Activated gamma-delta T cell treated with anti-CD3 and anti-CD28 coated beads, Interleukin-2, amount 50 U/mL, for 16 hours (primary cell): ENCODE results near the gene BMI1.

Experiments
- DNase-seq: peaks from one replicate; pipeline ENCODE4 v3.0.0-alpha.2; 2020; ENCODE audit warnings: low read depth

BMI1 gene

DNA sequence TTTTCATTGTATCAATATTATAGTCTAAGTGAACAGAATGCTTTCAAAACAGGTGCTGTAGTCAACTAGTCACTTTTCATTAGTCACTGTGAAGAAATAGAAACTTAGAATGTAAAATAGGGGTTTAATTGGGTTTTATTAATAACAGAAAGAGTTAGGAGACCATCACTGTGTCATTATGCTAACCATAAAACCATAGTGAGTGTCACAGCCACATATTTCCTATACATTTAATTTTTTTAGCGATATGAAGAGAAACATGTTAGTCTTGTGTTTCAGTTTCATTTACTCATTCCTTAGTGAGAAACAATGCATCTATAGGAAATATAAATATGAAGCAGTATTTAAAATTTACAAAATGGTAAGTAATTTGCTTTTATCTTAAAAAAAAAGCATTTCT, 46.6 kb downstream of the BMI1 start:
- DNase-seq = no peak

DNA sequence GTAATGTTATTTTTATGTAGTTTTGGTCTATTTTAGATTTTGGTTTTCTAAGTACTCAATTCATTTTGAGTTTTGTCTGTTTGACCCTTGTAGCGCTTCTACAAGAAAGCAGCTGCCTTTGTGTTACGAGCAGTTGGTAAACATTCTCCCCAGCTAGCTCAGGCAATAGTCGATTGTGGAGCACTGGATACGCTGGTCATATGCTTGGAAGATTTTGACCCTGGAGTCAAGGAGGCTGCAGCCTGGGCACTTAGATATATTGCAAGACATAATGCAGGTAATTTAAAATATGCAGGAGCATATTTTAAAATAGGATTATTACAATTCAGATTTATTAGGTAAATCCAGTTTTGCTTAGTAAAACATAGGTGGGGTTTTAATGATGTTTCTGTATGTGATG, 47.5 kb downstream of the BMI1 start:
- no peak for DNase-seq

DNA sequence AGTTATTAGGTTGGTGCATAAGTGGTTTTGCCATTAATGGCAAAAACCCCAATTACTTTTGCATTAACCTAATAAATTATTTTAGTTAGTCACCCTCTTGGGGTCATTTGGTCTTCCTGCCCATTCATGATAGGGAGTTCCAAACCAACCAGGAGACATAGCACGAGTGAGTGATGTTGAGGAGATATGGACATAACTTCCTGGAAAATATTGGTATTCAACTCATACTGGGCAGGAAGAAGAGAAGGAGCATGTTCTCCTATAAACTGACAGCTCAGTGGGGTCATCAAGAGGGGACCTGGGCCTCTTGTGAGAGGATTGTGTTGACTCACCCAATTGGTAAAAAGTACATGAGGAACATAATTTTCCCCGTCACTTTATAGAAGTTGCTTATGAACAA, 48.1 kb downstream of the BMI1 start:
- no peak for DNase-seq

DNA sequence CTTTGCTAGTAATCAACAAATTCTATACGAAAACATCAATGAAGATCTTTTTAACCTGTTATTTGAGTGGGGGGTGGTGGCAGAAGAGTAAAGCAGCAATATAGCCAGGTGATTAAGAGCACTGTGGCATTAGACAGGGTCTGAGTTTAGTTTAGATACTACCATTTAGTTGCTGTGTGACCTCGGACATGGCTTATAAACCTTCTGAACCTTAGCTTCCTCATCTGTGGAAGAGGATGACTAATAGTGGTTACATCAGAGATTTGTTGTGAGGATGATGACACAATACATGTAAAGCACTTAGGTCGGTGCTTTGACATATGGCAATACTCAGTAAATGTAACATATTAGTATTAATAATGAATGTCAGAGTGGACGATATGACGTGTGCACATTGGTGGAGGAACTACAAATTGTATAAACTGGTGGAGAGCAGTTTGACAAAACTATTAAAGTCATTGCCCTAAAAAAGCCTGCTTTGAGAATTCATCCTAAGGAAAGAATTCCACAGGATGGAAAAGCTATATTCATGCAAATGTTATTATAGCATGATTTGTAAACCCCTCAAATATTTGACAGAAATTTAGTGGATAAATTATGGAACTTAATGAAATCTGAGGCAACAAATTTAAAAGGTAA, 48.7 kb downstream of the BMI1 start:
- DNase-seq = no peak

- no peak for DNase-seq
Measured at GRCh38 chr10:22370320-22370719, 49.4 kb downstream of the BMI1 start.

DNA sequence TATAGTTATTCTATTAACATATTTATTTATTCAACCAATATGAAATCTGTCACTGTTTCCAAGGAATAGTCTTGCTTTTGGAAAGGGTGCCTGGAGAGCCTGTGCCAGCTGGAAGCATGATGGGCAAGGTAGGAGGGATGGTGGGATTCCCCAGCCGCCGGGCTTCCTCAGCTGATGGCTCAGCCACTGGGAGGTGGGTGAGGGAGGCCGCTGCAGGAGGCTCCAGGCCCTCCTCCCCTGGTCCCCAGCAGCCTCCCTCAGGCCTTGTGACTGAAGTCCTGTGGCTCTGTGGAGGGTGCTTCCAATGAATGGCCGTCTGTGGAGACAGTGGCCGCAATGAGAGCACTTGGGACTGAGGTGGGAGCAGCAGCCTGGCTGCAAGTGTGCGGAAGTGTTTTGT, 51.4 kb downstream of the BMI1 start:
- DNase-seq = no peak

DNA sequence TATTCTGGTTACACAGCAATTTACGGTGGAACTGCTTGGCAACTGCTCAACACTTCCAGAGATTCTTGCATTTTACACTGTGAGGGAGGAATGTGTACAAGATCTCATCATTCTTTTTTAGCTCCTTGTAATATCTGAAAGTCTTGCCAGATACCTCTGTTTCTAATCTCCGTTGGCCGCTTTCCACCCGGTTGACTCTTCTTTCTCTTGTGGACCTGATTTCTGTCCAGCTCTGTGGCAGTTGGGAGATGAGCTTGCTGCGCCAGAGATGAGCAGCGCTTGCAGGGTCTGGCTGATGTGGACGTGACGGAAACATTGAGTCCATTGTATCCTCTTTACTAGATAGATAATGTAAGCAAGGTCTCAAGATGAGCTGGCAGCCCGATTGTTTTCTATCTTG, 52.0 kb downstream of the BMI1 start:
- no peak for DNase-seq

- no peak for DNase-seq
Measured at GRCh38 chr10:22374489-22375126, 53.7 kb downstream of the BMI1 start.

- DNase-seq = no peak
Measured at GRCh38 chr10:22379059-22379458, 58.2 kb downstream of the BMI1 start.
